ENCODE results near the gene FBXO15.

The FBXO15 gene

DNA sequence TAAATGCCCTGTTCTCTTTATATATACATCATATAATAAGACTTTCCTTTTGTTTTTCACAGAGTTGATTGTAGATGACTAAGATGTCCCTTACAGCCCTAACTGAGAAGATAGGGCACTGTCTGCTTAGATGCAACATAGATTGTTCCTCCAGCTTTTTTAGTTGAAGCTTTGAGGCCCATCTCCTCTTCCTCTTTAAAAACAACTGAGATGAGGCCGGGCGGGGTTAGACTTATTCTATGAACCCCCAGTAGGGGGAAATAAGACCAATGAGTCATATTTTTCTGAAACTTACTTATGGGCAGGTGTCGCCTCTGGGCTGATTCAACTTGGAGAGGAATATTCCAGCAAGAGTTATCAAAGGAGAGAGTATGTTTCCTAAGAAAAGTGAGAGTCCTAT, 84.6 kb downstream of the FBXO15 start:
- Histone ChIP-seq H2AFZ (ENCODE audit: low read length) (no peak overlapping the region), H3K4me1 (ENCODE audit: insufficient read depth, low read length, poor library complexity, severe bottlenecking) (no peaks in the 10 kb centered on the region), H3F3A (ENCODE audit: low read depth) (no peaks in the 10 kb centered on the region), H3K4me2 (ENCODE audit: low read depth, low read length, poor library complexity, severe bottlenecking) (no peak overlapping the region), H3K27me3 (ENCODE audit: insufficient read depth, low read length, poor library complexity, severe bottlenecking) (no peaks in the 10 kb centered on the region), H4K20me1 (ENCODE audit: insufficient read depth, low read length, poor library complexity, severe bottlenecking) (no peaks in the 10 kb centered on the region), H3K79me2 (ENCODE audit: insufficient read depth, low read length) (no peaks in the 10 kb centered on the region), H3K36me3 (ENCODE audit: insufficient read depth, low read length) (no peaks in the 10 kb centered on the region), H3K4me3 (ENCODE audit: low read length, poor library complexity, severe bottlenecking) (no peak overlapping the region), H3K9ac (ENCODE audit: low read depth, low read length, poor library complexity, severe bottlenecking) (no peak overlapping the region), H3K9me2 (replicated peaks; ENCODE audit: low read depth, low read length) (no peaks in the 10 kb centered on the region), H3K9me3 (ENCODE audit: insufficient read depth, low read depth, low read length) (no peaks in the 10 kb centered on the region)
- TF ChIP-seq, protein P1, sequence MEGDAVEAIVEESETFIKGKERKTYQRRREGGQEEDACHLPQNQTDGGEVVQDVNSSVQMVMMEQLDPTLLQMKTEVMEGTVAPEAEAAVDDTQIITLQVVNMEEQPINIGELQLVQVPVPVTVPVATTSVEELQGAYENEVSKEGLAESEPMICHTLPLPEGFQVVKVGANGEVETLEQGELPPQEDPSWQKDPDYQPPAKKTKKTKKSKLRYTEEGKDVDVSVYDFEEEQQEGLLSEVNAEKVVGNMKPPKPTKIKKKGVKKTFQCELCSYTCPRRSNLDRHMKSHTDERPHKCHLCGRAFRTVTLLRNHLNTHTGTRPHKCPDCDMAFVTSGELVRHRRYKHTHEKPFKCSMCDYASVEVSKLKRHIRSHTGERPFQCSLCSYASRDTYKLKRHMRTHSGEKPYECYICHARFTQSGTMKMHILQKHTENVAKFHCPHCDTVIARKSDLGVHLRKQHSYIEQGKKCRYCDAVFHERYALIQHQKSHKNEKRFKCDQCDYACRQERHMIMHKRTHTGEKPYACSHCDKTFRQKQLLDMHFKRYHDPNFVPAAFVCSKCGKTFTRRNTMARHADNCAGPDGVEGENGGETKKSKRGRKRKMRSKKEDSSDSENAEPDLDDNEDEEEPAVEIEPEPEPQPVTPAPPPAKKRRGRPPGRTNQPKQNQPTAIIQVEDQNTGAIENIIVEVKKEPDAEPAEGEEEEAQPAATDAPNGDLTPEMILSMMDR (conservative IDR thresholded peaks at IDR 0.05; ENCODE audit: low read length), result peak; percentile 30
- TF ChIP-seq EZH2phosphoT487 (IDR thresholded peaks at IDR 0.05; ENCODE audit: borderline replicate concordance), result no peak

DNA sequence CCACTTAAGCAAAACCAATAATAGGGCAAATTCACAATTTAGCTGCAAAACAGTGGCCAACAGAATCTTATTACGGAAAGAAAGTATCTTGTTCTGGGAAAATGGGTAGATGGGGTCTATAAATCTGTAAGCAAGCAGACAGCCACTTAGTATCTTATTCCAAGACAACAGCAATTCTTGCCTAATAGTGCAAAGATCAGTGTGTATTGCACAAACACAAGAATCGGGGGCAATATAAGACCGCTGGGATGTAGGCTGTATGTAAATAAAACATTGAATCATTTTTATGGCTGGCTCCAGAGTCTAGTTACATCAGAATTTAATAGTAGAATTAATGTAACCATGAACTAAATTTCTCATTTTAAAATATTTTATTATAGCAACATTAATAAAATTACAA, 85.6 kb downstream of the FBXO15 start:
- H3K9me2 ChIP-seq (replicated peaks; ENCODE audit: low read depth, low read length), result no peaks in the 10 kb centered on the region
- H3F3A ChIP-seq (ENCODE audit: low read depth), result no peaks in the 10 kb centered on the region
- H3K4me3 ChIP-seq (ENCODE audit: low read length, poor library complexity, severe bottlenecking), result no peak overlapping the region
- H3K9ac ChIP-seq (ENCODE audit: low read depth, low read length, poor library complexity, severe bottlenecking), result no peak overlapping the region
- no peak overlapping the region for H2AFZ ChIP-seq (ENCODE audit: low read length)
- H3K36me3 ChIP-seq (ENCODE audit: insufficient read depth, low read length), result no peaks in the 10 kb centered on the region
- no peaks in the 10 kb centered on the region for H3K4me1 ChIP-seq (ENCODE audit: insufficient read depth, low read length, poor library complexity, severe bottlenecking)
- H3K9me3 ChIP-seq (ENCODE audit: insufficient read depth, low read depth, low read length), result no peaks in the 10 kb centered on the region
- TF ChIP-seq, protein P1 (conservative IDR thresholded peaks at IDR 0.05; ENCODE audit: low read length), result no peak
- no peak for TF ChIP-seq EZH2phosphoT487 (IDR thresholded peaks at IDR 0.05; ENCODE audit: borderline replicate concordance)
- no peaks in the 10 kb centered on the region for H4K20me1 ChIP-seq (ENCODE audit: insufficient read depth, low read length, poor library complexity, severe bottlenecking)
- H3K79me2 ChIP-seq (ENCODE audit: insufficient read depth, low read length), result no peaks in the 10 kb centered on the region
- H3K27me3 ChIP-seq (ENCODE audit: insufficient read depth, low read length, poor library complexity, severe bottlenecking), result no peaks in the 10 kb centered on the region
- no peak overlapping the region for H3K4me2 ChIP-seq (ENCODE audit: low read depth, low read length, poor library complexity, severe bottlenecking)

DNA sequence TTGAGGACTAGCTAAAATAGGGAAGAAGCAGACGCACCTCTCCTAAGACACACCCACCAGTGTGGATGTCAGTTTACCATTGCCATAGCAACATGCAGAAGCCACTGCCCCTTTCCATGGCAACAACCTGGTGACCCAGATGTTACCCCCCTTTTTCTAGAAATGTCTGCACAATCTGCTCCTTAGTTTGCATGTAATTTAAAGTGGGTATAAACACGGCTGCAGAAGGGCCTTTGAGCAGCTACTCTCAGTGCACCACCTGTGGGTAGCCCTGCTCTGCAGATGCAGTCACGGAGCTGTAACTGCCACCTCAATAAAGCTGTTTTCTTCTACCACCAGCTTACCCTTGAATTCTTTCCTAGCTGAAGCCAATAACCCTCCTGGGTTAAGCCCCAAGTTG, 87.1 kb downstream of the FBXO15 start:
- Histone ChIP-seq H3K9me2 (replicated peaks; ENCODE audit: low read depth, low read length) (no peaks in the 10 kb centered on the region), H2AFZ (ENCODE audit: low read length) (no peak overlapping the region), H4K20me1 (ENCODE audit: insufficient read depth, low read length, poor library complexity, severe bottlenecking) (no peaks in the 10 kb centered on the region), H3K4me1 (ENCODE audit: insufficient read depth, low read length, poor library complexity, severe bottlenecking) (no peaks in the 10 kb centered on the region), H3K36me3 (ENCODE audit: insufficient read depth, low read length) (no peaks in the 10 kb centered on the region), H3K9ac (ENCODE audit: low read depth, low read length, poor library complexity, severe bottlenecking) (no peak overlapping the region), H3K4me2 (ENCODE audit: low read depth, low read length, poor library complexity, severe bottlenecking) (no peak overlapping the region), H3K79me2 (ENCODE audit: insufficient read depth, low read length) (no peaks in the 10 kb centered on the region), H3K9me3 (ENCODE audit: insufficient read depth, low read depth, low read length) (no peaks in the 10 kb centered on the region), H3K27me3 (ENCODE audit: insufficient read depth, low read length, poor library complexity, severe bottlenecking) (no peaks in the 10 kb centered on the region), H3F3A (ENCODE audit: low read depth) (no peaks in the 10 kb centered on the region), H3K4me3 (ENCODE audit: low read length, poor library complexity, severe bottlenecking) (no peak overlapping the region)
- TF ChIP-seq, protein P1 (conservative IDR thresholded peaks at IDR 0.05; ENCODE audit: low read length), result no peak
- TF ChIP-seq EZH2phosphoT487 (IDR thresholded peaks at IDR 0.05; ENCODE audit: borderline replicate concordance), result no peak

Measured in Loucy (cell line).